A549 (cell line): ENCODE data around the gene TMCO6.

Experiments
- CTCF ChIP-seq: fragments of >200 bp; sonication (Bioruptor Twin); formaldehyde crosslinking; IDR thresholded peaks from 3 replicates; pipeline ENCODE4 v1.5.1; 2016
- EHMT2 ChIP-seq: fragments of 200-600 bp; sonication (generic); IDR thresholded peaks from 2 replicates; pipeline ENCODE4 v1.6.1; 2016; ENCODE audit warnings: antibody characterized with exemption, low read depth, mild to moderate bottlenecking, moderate library complexity
- MAX ChIP-seq: IDR thresholded peaks from 2 replicates; pipeline ENCODE4 v1.6.1; 2012
- MYC ChIP-seq: IDR thresholded peaks from 2 replicates; pipeline ENCODE4 v1.6.1; 2012; ENCODE audit warnings: mild to moderate bottlenecking, inconsistent platforms, low read length, improper control_type of control experiment, borderline replicate concordance
- POLR2A ChIP-seq: IDR thresholded peaks from 2 replicates; pipeline ENCODE4 v1.6.1; 2012; ENCODE audit warnings: mild to moderate bottlenecking, low read length
- REST ChIP-seq: fragments of 200-600 bp; sonication (generic); IDR thresholded peaks from 2 replicates; pipeline ENCODE4 v1.6.1; 2016; ENCODE audit warnings: antibody characterized with exemption, mild to moderate bottlenecking, moderate library complexity
- TP53 ChIP-seq: fragments of 250-450 bp; sonication (Bioruptor Pico); IDR thresholded peaks from 2 replicates; pipeline ENCODE4 v1.5.0; 2021; ENCODE audit warnings: mild to moderate bottlenecking, moderate library complexity
- ZSCAN20 ChIP-seq: fragments of 250-450 bp; sonication (Bioruptor Pico); IDR thresholded peaks from 2 replicates; pipeline ENCODE4 v1.8.0; 2022; ENCODE audit warnings: mild to moderate bottlenecking, moderate library complexity

- no peak for TF ChIP-seq CTCF
- no peak for TF ChIP-seq MYC
- TF ChIP-seq REST = no peak
- no peak for TF ChIP-seq POLR2A
- TF ChIP-seq MAX = no peak
- no peak for TF ChIP-seq EHMT2
- no peak for TF ChIP-seq ZSCAN20 (CRISPR knock-in tag)
- TF ChIP-seq TP53 (CRISPR knock-in tag) = no peak
These were observed 8.8 kb upstream of the TMCO6 start for GRCh38 chr5:140630292-140631035.
